HepG2 (cell line): ENCODE results near the gene FAM222A. TPM values are rescaled to one million over a fixed set of nuclear protein-coding genes. Genes with fewer than 3 reads are reported as not detected.

Experiments
- ATAC-seq: fragments of 200-7000 bp; cut with Tn5 transposase; 3 replicates; pipeline ENCODE4 v1.9.1; 2020; ENCODE audit warnings: mild to moderate bottlenecking, moderate library complexity
- BruUV-seq: library from RNA; stranded (reverse); fragments of 400-500 nt; replicated peaks from 2 replicates; lab custom pipeline; 2021; lab: Mats Ljungman, UMichigan
- CTCF ChIA-PET: fragments of 300-600 bp; formaldehyde crosslinking; extraction: SDS; loops from one replicate; lab custom pipeline; 2021; ENCODE audit warnings: low total read pairs, inconsistent platforms, low intra/inter-chr PET ratio; lab: Yijun Ruan, JAX
- POLR2A ChIA-PET: fragments of 350-600 bp; sonication (Branson Sonifier 250); formaldehyde crosslinking; loops from one replicate; lab custom pipeline; 2020; ENCODE audit warnings: antibody characterized with exemption, inconsistent platforms; lab: Yijun Ruan, JAX
- DNase-seq: peaks from one replicate; pipeline ENCODE4 v3.0.0-alpha.2; 2015; ENCODE audit warnings: low spot score
- FAIRE-seq: peaks from 3 replicates; lab custom pipeline; 2011; peaks lifted over from hg19 to GRCh38; lab: Jason Lieb, UNC
- H2AFZ ChIP-seq: one replicate; pipeline ENCODE4 v1.6.1; 2011; ENCODE audit warnings: low read length, inconsistent platforms
- H3K27ac ChIP-seq: fragments of 300-600 bp; 3 replicates; pipeline ENCODE4 v1.8.0; 2011; ENCODE audit warnings: mixed run types, mild to moderate bottlenecking, mixed read lengths, low read length, inconsistent platforms; ENCODE audit not compliant: insufficient read depth; ENCODE audit errors: extremely low read length
- H3K27me3 ChIP-seq, 2 experiments: fragments of 200-600 bp in 1 of 2; 2 replicates in 1 of 2; 3 replicates in 1 of 2; pipeline versions ENCODE4 v1.6.0 to v1.8.0; 2011; ENCODE audit warnings: low read length in 2 of 2, mild to moderate bottlenecking in 2 of 2, moderate library complexity in 2 of 2, inconsistent platforms in 1 of 2; ENCODE audit not compliant: insufficient read depth in 2 of 2, control insufficient read depth in 1 of 2
- H3K36me3 ChIP-seq, 2 experiments: fragments of 200-600 bp in 1 of 2; replicated peaks in 1 of 2; 2 replicates in 1 of 2; 3 replicates in 1 of 2; pipeline versions ENCODE4 v1.5.1 to v1.8.0; 2011; ENCODE audit warnings: low read length in 2 of 2, inconsistent platforms in 1 of 2; ENCODE audit not compliant: insufficient read depth in 2 of 2, control insufficient read depth in 1 of 2
- H3K4me1 ChIP-seq: 2 replicates; pipeline ENCODE4 v1.5.1; 2012; ENCODE audit warnings: low read length, inconsistent platforms; ENCODE audit not compliant: insufficient read depth
- H3K4me2 ChIP-seq: 2 replicates; pipeline ENCODE4 v1.6.0; 2011; ENCODE audit warnings: low read depth, low read length, inconsistent platforms
- H3K4me3 ChIP-seq, 3 experiments: fragments of 200-600 bp in 1 of 3; sonication (generic), shearing (Covaris generic) in 1 of 3; replicated peaks in 1 of 3; 2 replicates each; pipeline ENCODE4 v1.5.1; 2011 to 2016; ENCODE audit warnings: low read length in 3 of 3, inconsistent platforms in 2 of 3, low read depth in 2 of 3, mild to moderate bottlenecking in 2 of 3, control low read depth in 1 of 3, mixed read lengths in 1 of 3; ENCODE audit not compliant: insufficient read depth in 1 of 3
- H3K79me2 ChIP-seq: one replicate; pipeline ENCODE4 v1.6.1; 2011; ENCODE audit warnings: low read length, inconsistent platforms; ENCODE audit not compliant: insufficient read depth
- H3K9ac ChIP-seq: 2 replicates; pipeline ENCODE4 v1.6.0; 2011; ENCODE audit warnings: mild to moderate bottlenecking, low read depth, low read length, inconsistent platforms; ENCODE audit not compliant: insufficient read depth
- H3K9me3 ChIP-seq: 2 replicates; pipeline ENCODE4 v1.5.1; 2012; ENCODE audit warnings: mild to moderate bottlenecking, low read length
- H4K20me1 ChIP-seq: 2 replicates; pipeline ENCODE4 v1.6.0; 2011; ENCODE audit warnings: inconsistent platforms, mild to moderate bottlenecking, low read length, moderate library complexity; ENCODE audit not compliant: insufficient read depth
- CHD4 ChIP-seq: fragments of 200-600 bp; sonication (generic); IDR thresholded peaks from 2 replicates; pipeline ENCODE4 v1.7.0; 2017; ENCODE audit warnings: mild to moderate bottlenecking, low read length, borderline replicate concordance
- E2F5 ChIP-seq: sonication (generic); formaldehyde crosslinking; conservative IDR thresholded peaks from 2 replicates; pipeline ENCODE4 v1.4.0; 2020; ENCODE audit warnings: missing genetic modification reagents
- FOXJ3 ChIP-seq: sonication (generic); formaldehyde crosslinking; IDR thresholded peaks from 2 replicates; pipeline ENCODE4 v1.4.0; 2020; ENCODE audit warnings: missing genetic modification reagents, mild to moderate bottlenecking, borderline replicate concordance
- HNF1B ChIP-seq: sonication (generic); formaldehyde crosslinking; IDR thresholded peaks from 2 replicates; pipeline ENCODE4 v1.5.1; 2020; ENCODE audit warnings: mild to moderate bottlenecking, moderate library complexity, missing genetic modification reagents
- HNRNPL ChIP-seq: fragments of 200-400 bp; formaldehyde crosslinking; IDR thresholded peaks from 2 replicates; pipeline ENCODE4 v1.6.1; 2017; ENCODE audit warnings: mild to moderate bottlenecking, low read depth, low read length
- KDM1A ChIP-seq: IDR thresholded peaks from 2 replicates; pipeline ENCODE4 v1.6.1; 2016; ENCODE audit warnings: missing compliant biosample characterization
- SALL1 ChIP-seq: sonication (generic); formaldehyde crosslinking; IDR thresholded peaks from 2 replicates; pipeline ENCODE4 v1.8.0; 2022; ENCODE audit warnings: mild to moderate bottlenecking, missing genetic modification reagents
- TEAD2 ChIP-seq: sonication (generic); formaldehyde crosslinking; IDR thresholded peaks from 2 replicates; pipeline ENCODE4 v1.9.0; 2021; ENCODE audit warnings: missing genetic modification reagents
- TFE3 ChIP-seq: IDR thresholded peaks from 2 replicates; pipeline ENCODE4 v1.6.1; 2016
- ZMYM3 ChIP-seq: sonication (generic); formaldehyde crosslinking; IDR thresholded peaks from 2 replicates; pipeline ENCODE4 v1.5.1; 2020; ENCODE audit warnings: mild to moderate bottlenecking, missing genetic modification reagents
- ZNF138 ChIP-seq: sonication (generic); formaldehyde crosslinking; IDR thresholded peaks from 2 replicates; pipeline ENCODE4 v1.5.0; 2020; ENCODE audit warnings: mild to moderate bottlenecking, low read depth, missing genetic modification reagents
- ZNF619 ChIP-seq: sonication (generic); formaldehyde crosslinking; IDR thresholded peaks from 2 replicates; pipeline ENCODE4 v1.4.0; 2020; ENCODE audit warnings: mild to moderate bottlenecking, missing genetic modification reagents
- ZNF629 ChIP-seq: sonication (generic); formaldehyde crosslinking; conservative IDR thresholded peaks from 2 replicates; pipeline ENCODE4 v1.5.0; 2020; ENCODE audit warnings: missing genetic modification reagents
- ZNF768 ChIP-seq: sonication (generic); formaldehyde crosslinking; IDR thresholded peaks from 2 replicates; pipeline ENCODE4 v1.4.0; 2020; ENCODE audit warnings: missing genetic modification reagents
- WGBS: methylation state at CpG from one replicate; pipeline ENCODE4 v1.1.6; 2017; ENCODE audit warnings: low lambda C conversion rate; 5-methylcytosine and 5-hydroxymethylcytosine counted together
- in situ Hi-C: cut with HindIII; loops from 2 replicates; pipeline ENCODE4 v1.10.0; 2017; ENCODE audit warnings: low pct_unique_long_range_greater_than_20kb; ENCODE audit not compliant: extremely low pct_ligation_motif_present
- intact Hi-C: fragments of 100-400 bp; cut with micrococcal nuclease; formaldehyde crosslinking; loops from one replicate; pipeline ENCODE4 v1.10.0; 2022; ENCODE audit not compliant: unreplicated experiment
- polyA plus RNA-seq, 8 experiments: library from polyadenylated mRNA; depleted of rRNA in 3 of 8; stranded (reverse) in 7 of 8; unstranded in 1 of 8; fragments of >200 nt; fragmentation: Illumina TruSeq in 4 of 8; extraction: Trizol in 4 of 8; gene quantifications; 2 replicates each; pipeline versions ENCODE4 v1.2.1 to v1.2.3, GENCODE V29; 2011 to 2016; ENCODE audit warnings: low read depth in 4 of 8, missing spikeins in 1 of 8, mixed read lengths in 1 of 8; ENCODE audit not compliant: insufficient read depth in 1 of 8
- total RNA-seq, 5 experiments: library from RNA; depleted of rRNA; stranded (reverse); fragments of >200 nt; fragmentation: Illumina TruSeq; extraction: Trizol; gene quantifications; 2 replicates each; pipeline ENCODE4 v1.2.3, GENCODE V29; 2016; ENCODE audit warnings: low read depth in 1 of 5

FAM222A gene
- total and polyA plus RNA-seq, 2 of the 13 experiments (the other 11 are each of a cell fraction or from before 2014, with no cell fraction given), result 2.7 to 9.6 TPM

- Histone ChIP-seq H3K9ac (no peak overlapping the region), H2AFZ (no peak overlapping the region), H3K27ac (no peak overlapping the region), H3K4me2 (no peak overlapping the region), H4K20me1 (no peaks in the 10 kb centered on the region), H3K36me3 (no peaks in the 10 kb centered on the region), H3K79me2 (no peaks in the 10 kb centered on the region), H3K4me3 (no peak overlapping the region), H3K9me3 (no peaks in the 10 kb centered on the region), H3K27me3 (no peaks in the 10 kb centered on the region), H3K4me1 (peaks cover 40% of the 10 kb centered on the region)
- DNase-seq (no peak), FAIRE-seq (no peak), ATAC-seq (no peak)
- intact Hi-C loops, result no loop called here
- in situ Hi-C loops, result no loop called here
- ChIA-PET POLR2A (no interaction called here), CTCF (no interaction called here)
- no TSS peak for BruUV-seq
- 94% methylated on average over 3 of the region's 4 CpGs for WGBS
- peak; percentile 30; the same call in 1 of the 2 replicates for TF ChIP-seq ZMYM3
- no peak for TF ChIP-seq FOXJ3 (CRISPR knock-in tag)
- peak; percentile 90 for TF ChIP-seq ZNF629 (CRISPR knock-in tag)
These were observed 101.6 kb downstream of the FAM222A start for GRCh38 chr12:109815225-109815624.

GRCh38 chr12:109815757-109816617, 102.4 kb downstream of the FAM222A start:
- H3K4me2 ChIP-seq, result no peak overlapping the region
- ATAC-seq (no peak), FAIRE-seq (no peak), DNase-seq (no peak)
- ChIA-PET POLR2A (no interaction called here), CTCF (no interaction called here)
- no peak overlapping the region for H3K4me3 ChIP-seq
- no TSS peak for BruUV-seq
- peaks cover 41% of the 10 kb centered on the region for H3K4me1 ChIP-seq
- H3K9ac ChIP-seq, result no peak overlapping the region
- H3K9me3 ChIP-seq, result no peaks in the 10 kb centered on the region
- H3K36me3 ChIP-seq, result no peaks in the 10 kb centered on the region
- no peaks in the 10 kb centered on the region for H4K20me1 ChIP-seq
- H3K79me2 ChIP-seq, result no peaks in the 10 kb centered on the region
- intact Hi-C loops (no loop called here), in situ Hi-C loops (no loop called here)
- H2AFZ ChIP-seq, result no peak overlapping the region
- H3K27ac ChIP-seq, result no peak overlapping the region
- 60% methylated on average over 10 of the region's 10 CpGs for WGBS
- H3K27me3 ChIP-seq, result no peaks in the 10 kb centered on the region
- TF ChIP-seq TFE3 (no peak), ZNF768 (CRISPR knock-in tag) (0 out of 2 replicates have a peak, but pooled peaks have one; percentile 33), CHD4 (peak; percentile 88), ZMYM3 (peak; percentile 62; the same call in 1 of the 2 replicates), ZNF138 (CRISPR knock-in tag) (no peak), HNF1B (CRISPR knock-in tag) (no peak), ZNF629 (CRISPR knock-in tag) (peak; percentile 94), ZNF619 (no peak), SALL1 (no peak), KDM1A (CRISPR knock-in tag) (0 out of 2 replicates have a peak, but pooled peaks have one; percentile 30), TEAD2 (CRISPR knock-in tag) (no peak), HNRNPL (0 out of 2 replicates have a peak, but pooled peaks have one; percentile 39), E2F5 (CRISPR knock-in tag) (no peak)
